H1 (cell line): ENCODE data around the gene DUOX1. TPM values are rescaled to one million over a fixed set of nuclear protein-coding genes. Genes with fewer than 3 reads are reported as not detected.

Experiments used
- CTCF ChIA-PET: fragments of 300-600 bp; sonication (Branson Sonifier 250); formaldehyde crosslinking; loops from one replicate; lab custom pipeline; 2021; ENCODE audit not compliant: partially characterized antibody; lab: Charles Lee
- POLR2A ChIA-PET: fragments of 300-600 bp; sonication (Branson Sonifier 250); formaldehyde crosslinking; loops from one replicate; lab custom pipeline; 2021; ENCODE audit warnings: inconsistent platforms; ENCODE audit not compliant: partially characterized antibody; lab: Charles Lee
- DNase-seq, 2 experiments: peaks; one replicate each; pipeline versions ENCODE4 v3.0.0 to v3.0.0-alpha.2; 2010 to 2022; ENCODE audit warnings: low spot score in 2 of 2, low read depth in 1 of 2, mixed read lengths in 1 of 2
- FAIRE-seq: peaks from 2 replicates; lab custom pipeline; 2011; peaks lifted over from hg19 to GRCh38; lab: Jason Lieb, UNC
- H2AFZ ChIP-seq: 2 replicates; pipeline ENCODE4 v1.8.1; 2012; ENCODE audit warnings: low read length, inconsistent platforms
- H2AK5ac ChIP-seq: 2 replicates; pipeline ENCODE4 v1.6.1; 2013; ENCODE audit warnings: low read depth, low read length
- H2BK120ac ChIP-seq: replicated peaks from 2 replicates; pipeline ENCODE3; 2013; ENCODE audit warnings: low read depth, low read length, inconsistent platforms
- H2BK12ac ChIP-seq: 2 replicates; pipeline ENCODE4 v1.6.1; 2013; ENCODE audit warnings: low read depth, low read length
- H2BK15ac ChIP-seq: 2 replicates; pipeline ENCODE4 v1.6.1; 2013; ENCODE audit warnings: low read length
- H2BK20ac ChIP-seq: 2 replicates; pipeline ENCODE4 v1.6.1; 2013; ENCODE audit warnings: low read length
- H2BK5ac ChIP-seq: 2 replicates; pipeline ENCODE4 v1.6.1; 2013; ENCODE audit warnings: low read depth, low read length
- H3K14ac ChIP-seq: 2 replicates; pipeline ENCODE4 v1.6.1; 2013; ENCODE audit warnings: inconsistent platforms; ENCODE audit not compliant: insufficient read length
- H3K18ac ChIP-seq: 2 replicates; pipeline ENCODE4 v1.6.1; 2013; ENCODE audit warnings: low read length; ENCODE audit errors: extremely low read depth
- H3K23ac ChIP-seq: 2 replicates; pipeline ENCODE4 v1.6.1; 2013; ENCODE audit warnings: inconsistent platforms; ENCODE audit not compliant: insufficient read length
- H3K23me2 ChIP-seq: 2 replicates; pipeline ENCODE4 v1.6.1; 2013; ENCODE audit warnings: low read depth, low read length
- H3K27ac ChIP-seq: 2 replicates; pipeline ENCODE4 v1.6.1; 2011; ENCODE audit warnings: low read depth, low read length, inconsistent platforms
- H3K27me3 ChIP-seq, 4 experiments: replicated peaks in 1 of 4; 1 replicate in 1 of 4; 2 replicates in 3 of 4; pipeline versions ENCODE4 v1.6.1 to v1.8.1; 2011 to 2013; ENCODE audit warnings: low read length in 3 of 4, mild to moderate bottlenecking in 3 of 4, inconsistent platforms in 2 of 4, mixed read lengths in 2 of 4, moderate library complexity in 1 of 4; ENCODE audit not compliant: control insufficient read depth in 3 of 4, insufficient read depth in 3 of 4; ENCODE audit errors: extremely low read depth in 1 of 4
- H3K36me3 ChIP-seq, 4 experiments: 2 replicates each; pipeline versions ENCODE4 v1.6.1 to v1.8.1; 2011 to 2013; ENCODE audit warnings: mild to moderate bottlenecking in 4 of 4, low read length in 3 of 4, moderate library complexity in 2 of 4, control low read depth in 1 of 4, inconsistent platforms in 1 of 4; ENCODE audit not compliant: insufficient read depth in 4 of 4, control insufficient read depth in 2 of 4
- H3K4ac ChIP-seq: replicated peaks from 2 replicates; pipeline ENCODE3; 2013; ENCODE audit warnings: low read length, low read depth, mixed read lengths, inconsistent platforms; ENCODE audit not compliant: insufficient read length
- H3K4me1 ChIP-seq, 4 experiments: replicated peaks in 1 of 4; 1 replicate in 1 of 4; 2 replicates in 3 of 4; pipeline versions ENCODE4 v1.6.1 to v1.8.1; 2011 to 2013; ENCODE audit warnings: low read length in 3 of 4, inconsistent platforms in 2 of 4, mixed read lengths in 1 of 4; ENCODE audit not compliant: insufficient read depth in 4 of 4, control insufficient read depth in 3 of 4
- H3K4me2 ChIP-seq, 2 experiments: 2 replicates each; pipeline versions ENCODE4 v1.6.1 to v1.8.1; 2011 to 2013; ENCODE audit warnings: low read depth in 2 of 2, low read length in 2 of 2, control low read depth in 1 of 2, inconsistent platforms in 1 of 2, mild to moderate bottlenecking in 1 of 2; ENCODE audit not compliant: insufficient read depth in 1 of 2
- H3K4me3 ChIP-seq, 4 experiments: fragments of 200-600, 300-600 bp in 1 of 4; sonication (generic), shearing (Covaris generic), sonication (Bioruptor Twin) in 1 of 4; 2 replicates each; pipeline versions ENCODE4 v1.5.1 to v1.8.1; 2011 to 2016; ENCODE audit warnings: low read length in 4 of 4, low read depth in 3 of 4, control low read depth in 2 of 4, inconsistent platforms in 2 of 4, mild to moderate bottlenecking in 2 of 4, mixed read lengths in 1 of 4, moderate library complexity in 1 of 4; ENCODE audit not compliant: insufficient read depth in 2 of 4; ENCODE audit errors: extremely low read depth in 1 of 4
- H3K56ac ChIP-seq: replicated peaks from 2 replicates; pipeline ENCODE3; 2013; ENCODE audit warnings: low read depth, mild to moderate bottlenecking, mixed read lengths, low read length, inconsistent platforms; ENCODE audit not compliant: insufficient read length
- H3K79me1 ChIP-seq: 2 replicates; pipeline ENCODE4 v1.6.1; 2013; ENCODE audit warnings: low read depth, low read length, control low read depth
- H3K79me2 ChIP-seq, 2 experiments: 2 replicates each; pipeline versions ENCODE4 v1.6.1 to v1.8.1; 2012 to 2013; ENCODE audit warnings: low read length in 2 of 2, mild to moderate bottlenecking in 2 of 2, inconsistent platforms in 1 of 2; ENCODE audit not compliant: insufficient read depth in 2 of 2, control insufficient read depth in 1 of 2
- H3K9ac ChIP-seq, 4 experiments: replicated peaks in 1 of 4; 1 replicate in 1 of 4; 2 replicates in 3 of 4; pipeline versions ENCODE4 v1.6.1 to v1.8.1; 2011 to 2013; ENCODE audit warnings: low read depth in 3 of 4, low read length in 3 of 4, control low read depth in 2 of 4, mild to moderate bottlenecking in 2 of 4, moderate library complexity in 2 of 4, inconsistent platforms in 1 of 4; ENCODE audit errors: extremely low read depth in 1 of 4
- H3K9me3 ChIP-seq, 2 experiments: 2 replicates each; pipeline versions ENCODE4 v1.6.1 to v1.8.1; 2012 to 2013; ENCODE audit warnings: mild to moderate bottlenecking in 2 of 2, moderate library complexity in 2 of 2, control low read depth in 1 of 2, inconsistent platforms in 1 of 2, low read depth in 1 of 2, low read length in 1 of 2, mixed read lengths in 1 of 2; ENCODE audit not compliant: insufficient read depth in 2 of 2
- H4K20me1 ChIP-seq, 2 experiments: replicated peaks in 1 of 2; 2 replicates each; pipeline versions ENCODE3 to v1.8.1; 2011 to 2013; ENCODE audit warnings: inconsistent platforms in 2 of 2, low read length in 2 of 2, mild to moderate bottlenecking in 1 of 2; ENCODE audit not compliant: insufficient read depth in 2 of 2, control insufficient read depth in 1 of 2
- H4K5ac ChIP-seq: 2 replicates; pipeline ENCODE4 v1.6.1; 2013; ENCODE audit warnings: low read length, low read depth, mixed read lengths, inconsistent platforms; ENCODE audit not compliant: insufficient read length
- H4K8ac ChIP-seq: 2 replicates; pipeline ENCODE4 v1.8.0; 2013; ENCODE audit warnings: mild to moderate bottlenecking, moderate library complexity, low read length, inconsistent platforms; ENCODE audit not compliant: insufficient read depth; ENCODE audit errors: extremely low read depth
- H4K91ac ChIP-seq: replicated peaks from 2 replicates; pipeline ENCODE3; 2013; ENCODE audit warnings: low read length, mixed read lengths, inconsistent platforms; ENCODE audit not compliant: insufficient read length
- ATF3 ChIP-seq: IDR thresholded peaks from 2 replicates; pipeline ENCODE4 v1.6.1; 2011; ENCODE audit warnings: low read depth, mild to moderate bottlenecking, low read length; ENCODE audit not compliant: insufficient read depth
- BCL11A ChIP-seq, 2 experiments: IDR thresholded peaks; one replicate each; pipeline ENCODE4 v1.6.1; 2011; ENCODE audit warnings: low read depth in 2 of 2, low read length in 2 of 2, mild to moderate bottlenecking in 2 of 2
- CREB1 ChIP-seq: IDR thresholded peaks from 2 replicates; pipeline ENCODE4 v1.6.1; 2012; ENCODE audit warnings: inconsistent platforms
- E2F6 ChIP-seq: IDR thresholded peaks from 2 replicates; pipeline ENCODE4 v1.6.1; 2012; ENCODE audit warnings: inconsistent platforms
- KDM4A ChIP-seq: IDR thresholded peaks from one replicate; pipeline ENCODE4 v1.7.1; 2012; ENCODE audit warnings: low read depth, mild to moderate bottlenecking, moderate library complexity, low read length, inconsistent platforms; ENCODE audit not compliant: severe bottlenecking
- NANOG ChIP-seq: IDR thresholded peaks from 2 replicates; pipeline ENCODE4 v1.6.1; 2011; ENCODE audit warnings: low read length, low read depth, mild to moderate bottlenecking, inconsistent platforms; ENCODE audit not compliant: insufficient read depth, poor library complexity, severe bottlenecking
- RBBP5 ChIP-seq: IDR thresholded peaks from 2 replicates; pipeline ENCODE4 v1.7.1; 2012; ENCODE audit warnings: low read depth, mild to moderate bottlenecking, inconsistent platforms, low read length, moderate library complexity, borderline replicate concordance
- SAP30 ChIP-seq: fragments of 300-600 bp; sonication (generic); IDR thresholded peaks from 2 replicates; pipeline ENCODE4 v1.7.1; 2012; ENCODE audit warnings: low read length, moderate library complexity, mild to moderate bottlenecking, inconsistent platforms; ENCODE audit not compliant: insufficient read depth, insufficient replicate concordance
- SIRT6 ChIP-seq: IDR thresholded peaks from one replicate; pipeline ENCODE4 v1.7.1; 2012; ENCODE audit warnings: low read length, inconsistent platforms
- SRF ChIP-seq: IDR thresholded peaks from 2 replicates; pipeline ENCODE4 v1.6.1; 2011; ENCODE audit warnings: mild to moderate bottlenecking, low read depth, low read length, moderate library complexity
- TAF7 ChIP-seq: optimal IDR thresholded peaks from 2 replicates; pipeline ENCODE3; 2011; ENCODE audit warnings: low read depth, mild to moderate bottlenecking, inconsistent platforms, low read length, moderate library complexity, borderline replicate concordance
- ZNF274 ChIP-seq: IDR thresholded peaks from 2 replicates; pipeline ENCODE4 v1.7.0; 2012; ENCODE audit warnings: low read length, borderline replicate concordance; ENCODE audit errors: extremely low read depth
- WGBS, 2 experiments: shearing (Covaris generic) in 1 of 2; methylation state at CpG; one replicate each; pipeline versions ENCODE4 v1.1.6 to v1.1.7; 2013 to 2015; ENCODE audit warnings: low lambda C conversion rate in 2 of 2, mixed read lengths in 2 of 2, inconsistent platforms in 1 of 2, low coverage in 1 of 2, missing lambda C conversion rate in 1 of 2; ENCODE audit not compliant: insufficient replicate concordance in 2 of 2, insufficient coverage in 1 of 2, insufficient read length in 1 of 2; ENCODE audit errors: extremely low coverage in 1 of 2, missing lambda C conversion rate in 1 of 2; 5-methylcytosine and 5-hydroxymethylcytosine counted together
- polyA plus RNA-seq, 7 experiments: library from polyadenylated mRNA; depleted of rRNA in 3 of 7; stranded (reverse) in 5 of 7; unstranded in 2 of 7; fragments of >200 nt in 5 of 7; fragments of 200-250 nt in 2 of 7; gene quantifications; 1 replicate in 5 of 7; 2 replicates in 1 of 7; 4 replicates in 1 of 7; pipeline versions ENCODE4 v1.2.1 to v1.2.3, GENCODE V29; 2011 to 2013; ENCODE audit warnings: missing spikeins in 2 of 7, mixed read lengths in 2 of 7
- total RNA-seq: library from RNA; stranded (reverse); fragmentation: NEBNext Ultra II Directional; extraction: Animal tissue kit (Norgen Biotek cat#: 25700); gene quantifications from 2 replicates; pipeline ENCODE4 v1.2.1, GENCODE V29; 2021
- TF ChIP-seq, protein P1 (sequence below): IDR thresholded peaks from 2 replicates; pipeline ENCODE4 v1.6.1; 2012; ENCODE audit warnings: inconsistent platforms

The DUOX1 gene
- total and polyA plus RNA-seq, 2 of the 8 experiments (the other 6 are each of a cell fraction or from before 2014, with no cell fraction given), result 0.84 to 1.4 TPM

DNA sequence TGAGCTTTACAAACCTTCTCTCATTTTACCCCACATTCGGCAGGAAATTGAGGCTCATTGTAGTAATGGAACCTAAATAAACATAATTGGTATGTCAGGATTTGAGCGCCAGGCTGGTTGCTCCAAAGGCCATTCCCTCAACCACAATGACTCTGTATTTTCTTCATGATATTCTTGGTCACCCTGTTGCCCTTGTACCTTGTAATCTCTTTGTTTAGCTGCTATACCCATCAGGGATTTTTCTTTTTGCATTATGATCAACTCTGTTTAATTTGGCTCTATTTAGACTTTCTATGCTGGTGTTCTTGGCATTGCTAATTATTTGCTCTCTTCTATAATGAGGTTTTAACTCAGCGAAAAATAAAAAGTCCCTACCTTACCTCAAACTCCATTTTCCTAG, 45.6 kb upstream of the DUOX1 start:
- no peak for FAIRE-seq
- no peak overlapping the region for H3K4me3 ChIP-seq
- ChIA-PET CTCF (interaction anchor here (1.4 to 1.6 kb wide), 2 partner anchors 34 to 37 kb away, joined by 4 to 6 read pairs; no protein-coding TSS in a partner anchor), POLR2A (no interaction called here)
- WGBS, 2 experiments, result 91% methylated on average over 3 of the region's 3 CpGs; no CpG with 5 or more reads in 1 of the 2 experiments
- H2BK15ac ChIP-seq, result no peak overlapping the region
- no peaks in the 10 kb centered on the region for H3K79me1 ChIP-seq
- no peak overlapping the region for H2BK5ac ChIP-seq
- no peak overlapping the region for H3K27ac ChIP-seq
- H3K14ac ChIP-seq, result no peak overlapping the region
- no peaks in the 10 kb centered on the region for H3K9me3 ChIP-seq
- no peaks in the 10 kb centered on the region for H3K27me3 ChIP-seq
- H4K91ac ChIP-seq, result no peak overlapping the region
- H2AFZ ChIP-seq, result no peak overlapping the region
- H2BK120ac ChIP-seq, result no peak overlapping the region
- no peak overlapping the region for H4K8ac ChIP-seq
- H3K23me2 ChIP-seq, result no peaks in the 10 kb centered on the region
- H3K56ac ChIP-seq, result no peak overlapping the region
- no peak for DNase-seq
- H4K20me1 ChIP-seq, result no peaks in the 10 kb centered on the region
- no peaks in the 10 kb centered on the region for H3K36me3 ChIP-seq
- H3K23ac ChIP-seq, result no peak overlapping the region
- H3K4me2 ChIP-seq, result no peak overlapping the region
- no peak overlapping the region for H3K9ac ChIP-seq
- no peaks in the 10 kb centered on the region for H3K4me1 ChIP-seq
- H2BK20ac ChIP-seq, result no peak overlapping the region
- no peak overlapping the region for H3K18ac ChIP-seq
- H3K4ac ChIP-seq, result no peak overlapping the region
- no peaks in the 10 kb centered on the region for H3K79me2 ChIP-seq
- H2BK12ac ChIP-seq, result no peak overlapping the region
- no peak overlapping the region for H4K5ac ChIP-seq
- no peak overlapping the region for H2AK5ac ChIP-seq
- TF ChIP-seq TAF7 (no peak), NANOG (no peak), RBBP5 (no peak), ATF3 (no peak), SAP30 (no peak), BCL11A (IDR thresholded peaks at IDR 0.05; ENCODE audit: low read depth in 2 of 2, low read length in 2 of 2) (no peak), SRF (no peak), E2F6 (no peak), CREB1 (no peak), ZNF274 (no peak), SIRT6 (no peak), KDM4A (no peak)
- TF ChIP-seq, protein P1, sequence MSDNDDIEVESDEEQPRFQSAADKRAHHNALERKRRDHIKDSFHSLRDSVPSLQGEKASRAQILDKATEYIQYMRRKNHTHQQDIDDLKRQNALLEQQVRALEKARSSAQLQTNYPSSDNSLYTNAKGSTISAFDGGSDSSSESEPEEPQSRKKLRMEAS, result no peak
